ENCODE measurements around the gene MRPS10. TPM values are rescaled to one million over a fixed set of nuclear protein-coding genes. Genes with fewer than 3 reads are reported as not detected.

The MRPS10 gene
- polyA plus RNA-seq, 1 of the 3 experiments (the other 2 are of a cell fraction), result 29.8 TPM

DNA sequence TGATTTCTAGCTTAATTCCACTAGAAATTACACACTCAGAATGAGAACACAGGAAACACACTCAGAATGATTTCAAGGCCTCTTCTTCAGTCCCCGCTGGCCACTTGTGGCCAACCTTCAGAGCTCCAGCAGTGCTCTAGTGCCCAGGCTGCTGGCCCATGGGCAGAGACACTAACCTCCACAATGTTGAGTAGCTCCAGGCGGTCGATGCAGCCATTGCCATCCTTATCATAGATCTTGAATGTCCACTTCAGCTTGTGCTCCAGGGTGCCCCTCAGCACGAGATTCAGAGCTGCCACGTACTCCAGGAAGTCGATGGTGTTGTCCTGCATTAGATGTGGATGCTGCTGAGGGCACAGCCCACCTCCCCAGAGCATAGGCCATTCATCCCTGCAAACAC is 29.3 kb downstream of the MRPS10 start:
- ChIA-PET CTCF (interaction anchor here (0.7 to 3.4 kb wide), 3 partner anchors 26 to 343 kb away, joined by 3 to 17 read pairs (median 3); no protein-coding TSS in a partner anchor), POLR2A (interaction anchor here (1.0 kb wide), 1 partner anchor 10 kb away, joined by 3 read pairs; no protein-coding TSS in a partner anchor)
- H3K79me2 ChIP-seq (ENCODE audit: insufficient read depth), result no peaks in the 10 kb centered on the region
- no peak for DNase-seq
- no peak overlapping the region for H3K9ac ChIP-seq
- H3K27ac ChIP-seq (ENCODE audit: low read depth in 2 of 2, low read length in 1 of 2), result no peak overlapping the region
- 97% methylated on average over 6 of the region's 6 CpGs for WGBS (ENCODE audit: low lambda C conversion rate)
- H3K9me3 ChIP-seq, result no peaks in the 10 kb centered on the region
- H3K9me2 ChIP-seq, result no peaks in the 10 kb centered on the region
- TF ChIP-seq GABPA (IDR thresholded peaks at IDR 0.05; ENCODE audit: low read depth), result no peak
- TF ChIP-seq RXRA (IDR thresholded peaks at IDR 0.05; ENCODE audit: borderline replicate concordance, low read depth), result no peak
- TF ChIP-seq POLR2AphosphoS5 (IDR thresholded peaks at IDR 0.05; ENCODE audit: low read depth, low read length), result no peak
- H3K4me2 ChIP-seq, result no peak overlapping the region
- H4K20me1 ChIP-seq (ENCODE audit: insufficient read depth), result no peaks in the 10 kb centered on the region
- H3F3A ChIP-seq (replicated peaks; ENCODE audit: insufficient read depth), result peaks cover 17% of the 10 kb centered on the region
- no peak overlapping the region for H3K4me3 ChIP-seq (ENCODE audit: low read depth in 2 of 2, low read length in 1 of 2)
- H3K27me3 ChIP-seq (ENCODE audit: insufficient read depth), result no peaks in the 10 kb centered on the region
- H3K4me1 ChIP-seq (ENCODE audit: control insufficient read depth in 1 of 2, insufficient read depth in 2 of 2, low read depth in 1 of 2, low read length in 1 of 2), result peaks cover 5 to 8% of the 10 kb centered on the region in 2 experiments; a peak in 2 of 4 replicates
- H2AFZ ChIP-seq (ENCODE audit: low read depth), result no peak overlapping the region
- H3K36me3 ChIP-seq (replicated peaks in 1 of 2; ENCODE audit: control insufficient read depth in 1 of 2, insufficient read depth in 2 of 2, low read length in 1 of 2), result no peaks in the 10 kb centered on the region

DNA sequence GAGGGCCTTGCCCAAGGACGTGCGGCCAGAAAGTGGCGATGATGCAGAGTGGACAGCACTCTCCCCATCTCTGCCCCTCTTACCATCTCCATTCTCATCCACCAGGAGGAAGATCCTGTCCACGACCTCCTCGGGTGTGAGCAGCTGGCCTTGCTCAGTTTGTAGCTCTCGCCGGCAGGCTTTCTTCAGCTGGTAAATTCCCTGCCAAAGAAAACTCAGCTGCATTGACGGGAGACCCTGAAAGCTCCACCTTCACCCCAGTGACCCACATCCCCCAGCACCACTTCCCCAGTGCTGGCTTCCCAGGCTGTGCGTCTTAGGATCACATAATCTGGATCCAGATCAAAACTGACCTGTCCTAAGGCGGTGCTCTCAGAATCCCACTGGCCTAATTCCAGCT is 32.1 kb downstream of the MRPS10 start:
- Histone ChIP-seq H3K36me3 (replicated peaks in 1 of 2; ENCODE audit: control insufficient read depth in 1 of 2, insufficient read depth in 2 of 2, low read length in 1 of 2) (no peaks in the 10 kb centered on the region), H3K4me3 (ENCODE audit: low read depth in 2 of 2, low read length in 1 of 2) (no peak overlapping the region), H2AFZ (ENCODE audit: low read depth) (no peak overlapping the region), H3F3A (replicated peaks; ENCODE audit: insufficient read depth) (peaks cover 9% of the 10 kb centered on the region), H3K9ac (no peak overlapping the region), H3K4me2 (no peak overlapping the region), H3K4me1 (ENCODE audit: control insufficient read depth in 1 of 2, insufficient read depth in 2 of 2, low read depth in 1 of 2, low read length in 1 of 2) (no peaks in the 10 kb centered on the region), H3K9me3 (no peaks in the 10 kb centered on the region), H3K9me2 (no peaks in the 10 kb centered on the region), H3K27me3 (ENCODE audit: insufficient read depth) (no peaks in the 10 kb centered on the region), H4K20me1 (ENCODE audit: insufficient read depth) (no peaks in the 10 kb centered on the region), H3K79me2 (ENCODE audit: insufficient read depth) (no peaks in the 10 kb centered on the region), H3K27ac (ENCODE audit: low read depth in 2 of 2, low read length in 1 of 2) (no peak overlapping the region)
- TF ChIP-seq RCOR1 (IDR thresholded peaks at IDR 0.05; ENCODE audit: low read length) (no peak), EP300 (IDR thresholded peaks at IDR 0.05; ENCODE audit: borderline replicate concordance in 1 of 2, low read depth in 1 of 2, low read length in 1 of 2) (no peak), MEF2A (IDR thresholded peaks at IDR 0.05; ENCODE audit: borderline replicate concordance, low read depth) (no peak), NFIC (IDR thresholded peaks at IDR 0.05; ENCODE audit: borderline replicate concordance) (no peak), GATA2 (CRISPR knock-in tag; IDR thresholded peaks at IDR 0.05) (no peak), ELF1 (IDR thresholded peaks at IDR 0.05) (no peak), RAD21 (IDR thresholded peaks at IDR 0.05; ENCODE audit: low read length) (no peak), CHD2 (IDR thresholded peaks at IDR 0.05; ENCODE audit: low read length, partially characterized antibody) (no peak), SIN3A (IDR thresholded peaks at IDR 0.05; ENCODE audit: borderline replicate concordance, low read depth, low read length) (no peak), GABPA (IDR thresholded peaks at IDR 0.05; ENCODE audit: low read depth) (no peak), EZH2phosphoT487 (IDR thresholded peaks at IDR 0.05; ENCODE audit: borderline replicate concordance, low read depth) (no peak), TCF12 (IDR thresholded peaks at IDR 0.05) (no peak), FOXJ3 (CRISPR knock-in tag; IDR thresholded peaks at IDR 0.05) (no peak), NRF1 (IDR thresholded peaks at IDR 0.05; ENCODE audit: low read depth, low read length) (no peak), JUND (IDR thresholded peaks at IDR 0.05) (no peak), SMC3 (IDR thresholded peaks at IDR 0.05; ENCODE audit: low read depth, low read length) (no peak)
- TF ChIP-seq, protein P1, sequence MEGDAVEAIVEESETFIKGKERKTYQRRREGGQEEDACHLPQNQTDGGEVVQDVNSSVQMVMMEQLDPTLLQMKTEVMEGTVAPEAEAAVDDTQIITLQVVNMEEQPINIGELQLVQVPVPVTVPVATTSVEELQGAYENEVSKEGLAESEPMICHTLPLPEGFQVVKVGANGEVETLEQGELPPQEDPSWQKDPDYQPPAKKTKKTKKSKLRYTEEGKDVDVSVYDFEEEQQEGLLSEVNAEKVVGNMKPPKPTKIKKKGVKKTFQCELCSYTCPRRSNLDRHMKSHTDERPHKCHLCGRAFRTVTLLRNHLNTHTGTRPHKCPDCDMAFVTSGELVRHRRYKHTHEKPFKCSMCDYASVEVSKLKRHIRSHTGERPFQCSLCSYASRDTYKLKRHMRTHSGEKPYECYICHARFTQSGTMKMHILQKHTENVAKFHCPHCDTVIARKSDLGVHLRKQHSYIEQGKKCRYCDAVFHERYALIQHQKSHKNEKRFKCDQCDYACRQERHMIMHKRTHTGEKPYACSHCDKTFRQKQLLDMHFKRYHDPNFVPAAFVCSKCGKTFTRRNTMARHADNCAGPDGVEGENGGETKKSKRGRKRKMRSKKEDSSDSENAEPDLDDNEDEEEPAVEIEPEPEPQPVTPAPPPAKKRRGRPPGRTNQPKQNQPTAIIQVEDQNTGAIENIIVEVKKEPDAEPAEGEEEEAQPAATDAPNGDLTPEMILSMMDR (IDR thresholded peaks at IDR 0.05), result no peak
- TF ChIP-seq, protein P2, sequence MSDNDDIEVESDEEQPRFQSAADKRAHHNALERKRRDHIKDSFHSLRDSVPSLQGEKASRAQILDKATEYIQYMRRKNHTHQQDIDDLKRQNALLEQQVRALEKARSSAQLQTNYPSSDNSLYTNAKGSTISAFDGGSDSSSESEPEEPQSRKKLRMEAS (IDR thresholded peaks at IDR 0.05; ENCODE audit: low read depth), result no peak
- TF ChIP-seq, protein P3, sequence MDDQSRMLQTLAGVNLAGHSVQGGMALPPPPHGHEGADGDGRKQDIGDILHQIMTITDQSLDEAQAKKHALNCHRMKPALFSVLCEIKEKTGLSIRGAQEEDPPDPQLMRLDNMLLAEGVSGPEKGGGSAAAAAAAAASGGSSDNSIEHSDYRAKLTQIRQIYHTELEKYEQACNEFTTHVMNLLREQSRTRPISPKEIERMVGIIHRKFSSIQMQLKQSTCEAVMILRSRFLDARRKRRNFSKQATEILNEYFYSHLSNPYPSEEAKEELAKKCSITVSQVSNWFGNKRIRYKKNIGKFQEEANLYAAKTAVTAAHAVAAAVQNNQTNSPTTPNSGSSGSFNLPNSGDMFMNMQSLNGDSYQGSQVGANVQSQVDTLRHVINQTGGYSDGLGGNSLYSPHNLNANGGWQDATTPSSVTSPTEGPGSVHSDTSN (IDR thresholded peaks at IDR 0.05), result no peak
- TF ChIP-seq, protein P4, sequence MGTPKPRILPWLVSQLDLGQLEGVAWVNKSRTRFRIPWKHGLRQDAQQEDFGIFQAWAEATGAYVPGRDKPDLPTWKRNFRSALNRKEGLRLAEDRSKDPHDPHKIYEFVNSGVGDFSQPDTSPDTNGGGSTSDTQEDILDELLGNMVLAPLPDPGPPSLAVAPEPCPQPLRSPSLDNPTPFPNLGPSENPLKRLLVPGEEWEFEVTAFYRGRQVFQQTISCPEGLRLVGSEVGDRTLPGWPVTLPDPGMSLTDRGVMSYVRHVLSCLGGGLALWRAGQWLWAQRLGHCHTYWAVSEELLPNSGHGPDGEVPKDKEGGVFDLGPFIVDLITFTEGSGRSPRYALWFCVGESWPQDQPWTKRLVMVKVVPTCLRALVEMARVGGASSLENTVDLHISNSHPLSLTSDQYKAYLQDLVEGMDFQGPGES (IDR thresholded peaks at IDR 0.05; ENCODE audit: low read depth, low read length), result no peak
- POLR2A ChIA-PET, result no interaction called here
- DNase-seq, result no peak
- CTCF ChIA-PET, result interaction anchor here (1.8 kb wide), 1 partner anchor 29 kb away, joined by 6 read pairs; no protein-coding TSS in a partner anchor
- WGBS (ENCODE audit: low lambda C conversion rate), result 92% methylated on average over 10 of the region's 10 CpGs

Data from SK-N-SH (cell line).